ENCODE results near the gene RB1. TPM values are rescaled to one million over a fixed set of nuclear protein-coding genes. Genes with fewer than 3 reads are reported as not detected.

RB1 gene
- total and polyA plus RNA-seq, 2 donors (not counting 3 experiments of a cell fraction or from before 2014, with no cell fraction given): 8.0 to 41.2 TPM

DNA sequence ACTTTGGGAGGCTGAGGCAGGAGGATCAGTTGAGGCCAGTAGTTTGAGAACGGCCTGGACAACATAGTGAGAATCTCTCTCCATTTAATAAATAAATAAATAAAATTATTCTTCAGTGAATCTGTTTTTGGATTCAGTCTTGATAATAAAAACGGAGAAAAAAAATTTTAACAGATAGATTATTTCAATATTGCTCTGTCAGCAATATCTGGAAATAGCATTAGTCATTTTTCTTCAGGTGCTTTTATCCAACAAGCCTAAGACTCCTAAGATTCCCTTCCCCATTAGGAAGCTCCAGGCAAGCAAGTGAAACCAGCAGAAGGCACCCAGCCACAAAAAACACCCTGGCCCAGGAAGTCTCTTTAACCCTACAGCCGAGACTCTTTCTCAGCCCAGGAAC is 130.6 kb downstream of the RB1 start:
- Histone ChIP-seq H3K9me1 (replicated peaks; ENCODE audit: control insufficient read depth, extremely low read depth, insufficient read depth, low read length) (no peaks in the 10 kb centered on the region), H3K27me3 (ENCODE audit: control insufficient read depth in 2 of 2, insufficient read depth in 2 of 2, low read length in 2 of 2) (no peaks in the 10 kb centered on the region), H4K20me1 (replicated peaks; ENCODE audit: control insufficient read depth, extremely low read depth, insufficient read depth, low read length) (no peaks in the 10 kb centered on the region), H2AFZ (ENCODE audit: low read depth, low read length) (no peak overlapping the region), H3K4me1 (ENCODE audit: control insufficient read depth, extremely low read depth, insufficient read depth, low read length) (peaks cover 32% of the 10 kb centered on the region), H3K9ac (replicated peaks; ENCODE audit: extremely low read depth, insufficient read depth, low read length) (no peak overlapping the region), H3K79me2 (ENCODE audit: control insufficient read depth, insufficient read depth, low read length) (no peaks in the 10 kb centered on the region), H3K4me2 (ENCODE audit: insufficient read depth, low read length) (no peak overlapping the region), H3K36me3 (ENCODE audit: control insufficient read depth in 2 of 2, extremely low read depth in 1 of 2, insufficient read depth in 2 of 2, low read length in 2 of 2) (no peaks in the 10 kb centered on the region), H3K9me3 (replicated peaks; ENCODE audit: control insufficient read depth, insufficient read depth, low read length) (no peaks in the 10 kb centered on the region), H3K27ac (ENCODE audit: insufficient read depth, low read depth, low read length) (no peak overlapping the region), H3K4me3 (replicated peaks in 1 of 3; ENCODE audit: insufficient read depth in 1 of 3, low read depth in 1 of 3, low read length in 3 of 3) (no peak overlapping the region)
- no peak for TF ChIP-seq GATA2 (IDR thresholded peaks at IDR 0.05; ENCODE audit: insufficient read depth, insufficient read length, low read depth, low read length)
- no peak for TF ChIP-seq POLR2AphosphoS5 (IDR thresholded peaks at IDR 0.05; ENCODE audit: insufficient read depth, low read depth, low read length)
- TF ChIP-seq, protein P1, sequence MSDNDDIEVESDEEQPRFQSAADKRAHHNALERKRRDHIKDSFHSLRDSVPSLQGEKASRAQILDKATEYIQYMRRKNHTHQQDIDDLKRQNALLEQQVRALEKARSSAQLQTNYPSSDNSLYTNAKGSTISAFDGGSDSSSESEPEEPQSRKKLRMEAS (IDR thresholded peaks at IDR 0.05; ENCODE audit: insufficient read depth, insufficient read length): no peak
- no peak for TF ChIP-seq EZH2 (IDR thresholded peaks at IDR 0.05; ENCODE audit: borderline replicate concordance, low read depth, low read length, severe bottlenecking)
- TF ChIP-seq, protein P2, sequence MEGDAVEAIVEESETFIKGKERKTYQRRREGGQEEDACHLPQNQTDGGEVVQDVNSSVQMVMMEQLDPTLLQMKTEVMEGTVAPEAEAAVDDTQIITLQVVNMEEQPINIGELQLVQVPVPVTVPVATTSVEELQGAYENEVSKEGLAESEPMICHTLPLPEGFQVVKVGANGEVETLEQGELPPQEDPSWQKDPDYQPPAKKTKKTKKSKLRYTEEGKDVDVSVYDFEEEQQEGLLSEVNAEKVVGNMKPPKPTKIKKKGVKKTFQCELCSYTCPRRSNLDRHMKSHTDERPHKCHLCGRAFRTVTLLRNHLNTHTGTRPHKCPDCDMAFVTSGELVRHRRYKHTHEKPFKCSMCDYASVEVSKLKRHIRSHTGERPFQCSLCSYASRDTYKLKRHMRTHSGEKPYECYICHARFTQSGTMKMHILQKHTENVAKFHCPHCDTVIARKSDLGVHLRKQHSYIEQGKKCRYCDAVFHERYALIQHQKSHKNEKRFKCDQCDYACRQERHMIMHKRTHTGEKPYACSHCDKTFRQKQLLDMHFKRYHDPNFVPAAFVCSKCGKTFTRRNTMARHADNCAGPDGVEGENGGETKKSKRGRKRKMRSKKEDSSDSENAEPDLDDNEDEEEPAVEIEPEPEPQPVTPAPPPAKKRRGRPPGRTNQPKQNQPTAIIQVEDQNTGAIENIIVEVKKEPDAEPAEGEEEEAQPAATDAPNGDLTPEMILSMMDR (IDR thresholded peaks at IDR 0.05; ENCODE audit: extremely low read depth in 1 of 2, insufficient read depth in 1 of 2, low read depth in 1 of 2, low read length in 2 of 2): no peak
- TF ChIP-seq MYC (IDR thresholded peaks at IDR 0.05; ENCODE audit: low read depth, low read length): no peak
- no peak for TF ChIP-seq JUN (IDR thresholded peaks at IDR 0.05; ENCODE audit: borderline replicate concordance, insufficient read depth, insufficient read length, low read depth)
- TF ChIP-seq FOS (IDR thresholded peaks at IDR 0.05; ENCODE audit: borderline replicate concordance, insufficient read depth, low read length): no peak
- TF ChIP-seq POLR2A (IDR thresholded peaks at IDR 0.05; ENCODE audit: low read depth, low read length): no peak
- no peak for FAIRE-seq
- no peak for DNase-seq (ENCODE audit: low read depth, low spot score)
- intact Hi-C loops (cut with micrococcal nuclease) (no loop called here), dilution Hi-C loops (cut with MboI; ENCODE audit: extremely low pct_ligation_motif_present, low sequenced_read_pairs) (no loop called here)
- ChIA-PET CTCF (interaction anchor here (2.1 kb wide), 1 partner anchor 146 kb away, joined by 5 read pairs; no protein-coding TSS in a partner anchor), POLR2A (no interaction called here)
- no TSS peak for BruUV-seq (replicated peaks)

Measured in endothelial cell of umbilical vein (primary cell).